Measurements from ENCODE around the gene NEUROD1.

The NEUROD1 gene

DNA sequence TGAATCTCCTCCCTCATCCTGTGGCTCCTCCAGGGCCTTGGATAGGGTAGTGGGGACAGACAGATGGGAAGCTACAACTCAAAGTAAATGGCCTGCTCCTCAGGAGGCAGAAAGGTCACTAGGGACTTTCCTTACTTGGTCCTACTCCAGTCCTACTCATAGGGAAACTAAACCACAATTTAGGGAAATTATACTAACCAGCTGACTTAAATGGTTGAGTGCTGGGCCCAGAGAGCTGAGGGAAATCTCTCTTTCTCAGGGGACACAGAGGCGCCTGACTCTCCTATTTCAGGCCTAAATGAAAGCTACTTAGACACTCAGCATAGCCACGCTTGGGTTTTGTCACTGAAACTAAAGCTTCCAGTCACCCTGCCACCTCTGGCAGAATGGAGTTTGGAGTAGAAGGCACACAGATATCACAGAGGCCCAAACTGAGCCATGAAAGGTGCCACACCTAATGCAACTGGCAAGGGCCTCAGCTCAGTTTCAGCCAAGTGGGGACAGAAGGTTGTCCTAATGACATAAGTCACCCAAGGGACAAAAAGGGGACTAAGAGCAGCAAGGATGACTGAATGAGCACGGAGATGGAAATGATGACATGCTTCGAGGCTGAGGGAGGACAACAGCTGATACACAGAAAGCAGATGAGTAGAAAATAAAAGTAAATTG is 47.5 kb downstream of the NEUROD1 start:
- DNase-seq = peak; percentile 69

DNA sequence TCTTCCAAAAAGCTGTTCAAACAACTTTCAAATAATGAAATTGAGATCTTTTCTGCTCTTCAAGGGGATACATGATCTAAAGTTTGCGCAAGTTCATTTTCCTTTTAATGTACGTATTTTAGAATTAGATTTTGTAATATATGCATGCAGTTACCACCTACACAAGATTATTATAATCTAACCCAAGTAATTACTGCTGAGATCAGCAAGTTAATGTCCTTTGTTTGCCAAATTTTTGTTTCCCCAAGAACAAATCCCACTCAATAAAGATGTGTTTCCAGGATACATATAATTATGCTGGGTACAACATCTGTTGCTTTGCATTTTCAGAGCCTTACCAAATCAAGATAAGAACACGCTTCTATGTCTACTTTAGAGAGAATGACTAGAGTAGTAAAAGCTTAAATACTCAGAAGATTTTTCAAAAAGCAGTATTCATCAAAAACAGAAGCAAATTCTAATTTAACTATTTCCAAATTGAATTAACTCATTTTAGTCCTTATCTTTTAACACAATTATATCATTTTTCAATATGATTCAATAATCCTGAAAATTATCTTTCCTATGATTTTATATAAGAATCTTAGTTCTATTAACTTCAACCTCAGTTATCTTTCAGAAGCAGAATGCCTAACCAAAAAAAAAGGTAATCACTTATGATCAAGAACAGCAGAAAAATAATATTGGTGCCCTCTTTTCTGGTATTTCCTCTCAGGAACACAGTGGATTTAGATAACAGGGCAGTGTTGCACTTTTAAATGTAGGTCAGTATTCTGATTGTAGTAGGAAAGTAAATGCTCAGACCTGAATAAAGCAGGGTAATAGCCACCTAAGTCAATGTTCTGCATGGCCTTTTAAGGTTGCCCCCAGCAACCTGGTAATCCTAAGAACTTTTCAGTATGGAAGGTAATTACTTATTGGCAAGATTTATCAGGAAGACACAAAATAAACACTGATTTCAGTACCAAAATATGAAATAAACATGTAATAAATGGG is 51.4 kb downstream of the NEUROD1 start:
- DNase-seq = peak; percentile 87

DNA sequence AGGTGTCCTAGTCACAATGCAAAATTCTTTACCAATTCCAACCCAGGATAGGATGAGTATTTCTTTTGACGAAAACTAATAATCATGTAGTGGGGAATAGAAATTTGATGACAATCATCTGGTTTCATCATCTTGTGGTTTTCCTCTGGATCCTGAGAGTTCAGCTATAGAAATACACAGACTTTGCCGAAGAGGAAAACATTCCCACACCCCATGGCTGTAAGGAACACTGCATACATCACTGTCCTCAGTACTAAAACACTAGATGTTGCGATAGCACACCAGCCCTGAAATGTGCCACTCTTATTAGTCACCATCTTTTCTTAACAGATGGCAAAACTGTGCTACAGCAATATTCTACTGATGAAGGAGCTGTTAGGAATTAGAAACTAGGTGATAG is 52.8 kb downstream of the NEUROD1 start:
- DNase-seq = peak; percentile 54

DNA sequence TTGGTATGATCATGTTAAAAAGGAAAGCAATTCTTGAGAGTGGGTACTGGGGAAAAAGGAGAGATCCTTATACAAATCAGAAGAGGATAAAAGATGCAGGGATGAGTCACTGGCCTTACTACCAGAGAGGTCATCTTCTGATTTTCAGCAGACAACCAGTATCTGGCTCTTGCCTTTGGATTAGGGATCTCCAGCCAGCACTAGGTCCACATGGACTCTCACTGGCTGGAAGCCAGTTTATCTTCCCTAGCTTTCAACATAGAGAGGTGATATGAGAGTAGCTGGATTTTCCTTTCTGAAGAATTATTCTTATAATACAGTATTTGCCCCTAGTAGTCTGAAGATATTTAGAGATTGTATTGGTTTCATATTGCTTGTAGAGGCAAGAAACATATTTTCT is 53.6 kb downstream of the NEUROD1 start:
- peak; percentile 47 for DNase-seq
